ENCODE data around the gene FAM133A.

The FAM133A gene

DNA sequence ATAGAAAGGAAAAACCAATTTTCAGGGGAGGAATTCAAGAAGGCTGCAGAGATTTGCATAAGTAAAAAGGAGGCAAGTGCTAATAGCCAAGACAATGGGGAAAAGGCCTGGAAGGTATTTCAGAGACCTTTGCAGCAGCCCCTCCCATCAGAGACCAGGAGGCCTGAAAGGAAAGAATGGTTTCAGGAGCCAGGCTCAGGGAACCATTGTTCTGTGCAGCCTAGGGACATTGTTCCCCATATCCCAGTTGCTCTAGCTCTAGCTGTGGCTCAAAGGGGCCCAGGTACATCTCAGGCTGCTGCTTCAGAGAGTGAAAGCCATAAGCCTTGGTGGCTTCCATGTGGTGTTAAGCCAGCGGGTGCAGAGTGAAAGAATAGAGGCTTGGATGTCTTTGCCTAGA lies 24.6 kb upstream of the FAM133A start:
- no peak for TF ChIP-seq SNAI2 (CRISPR knock-in tag; IDR thresholded peaks at IDR 0.05)
- TF ChIP-seq ZNF8 (CRISPR knock-in tag; IDR thresholded peaks at IDR 0.05): no peak
- no peak for TF ChIP-seq ISL1 (CRISPR knock-in tag; IDR thresholded peaks at IDR 0.05)
- TF ChIP-seq, protein P1, sequence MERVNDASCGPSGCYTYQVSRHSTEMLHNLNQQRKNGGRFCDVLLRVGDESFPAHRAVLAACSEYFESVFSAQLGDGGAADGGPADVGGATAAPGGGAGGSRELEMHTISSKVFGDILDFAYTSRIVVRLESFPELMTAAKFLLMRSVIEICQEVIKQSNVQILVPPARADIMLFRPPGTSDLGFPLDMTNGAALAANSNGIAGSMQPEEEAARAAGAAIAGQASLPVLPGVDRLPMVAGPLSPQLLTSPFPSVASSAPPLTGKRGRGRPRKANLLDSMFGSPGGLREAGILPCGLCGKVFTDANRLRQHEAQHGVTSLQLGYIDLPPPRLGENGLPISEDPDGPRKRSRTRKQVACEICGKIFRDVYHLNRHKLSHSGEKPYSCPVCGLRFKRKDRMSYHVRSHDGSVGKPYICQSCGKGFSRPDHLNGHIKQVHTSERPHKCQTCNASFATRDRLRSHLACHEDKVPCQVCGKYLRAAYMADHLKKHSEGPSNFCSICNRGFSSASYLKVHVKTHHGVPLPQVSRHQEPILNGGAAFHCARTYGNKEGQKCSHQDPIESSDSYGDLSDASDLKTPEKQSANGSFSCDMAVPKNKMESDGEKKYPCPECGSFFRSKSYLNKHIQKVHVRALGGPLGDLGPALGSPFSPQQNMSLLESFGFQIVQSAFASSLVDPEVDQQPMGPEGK (CRISPR knock-in tag; IDR thresholded peaks at IDR 0.05; ENCODE audit: borderline replicate concordance): no peak
- TF ChIP-seq, protein P2, sequence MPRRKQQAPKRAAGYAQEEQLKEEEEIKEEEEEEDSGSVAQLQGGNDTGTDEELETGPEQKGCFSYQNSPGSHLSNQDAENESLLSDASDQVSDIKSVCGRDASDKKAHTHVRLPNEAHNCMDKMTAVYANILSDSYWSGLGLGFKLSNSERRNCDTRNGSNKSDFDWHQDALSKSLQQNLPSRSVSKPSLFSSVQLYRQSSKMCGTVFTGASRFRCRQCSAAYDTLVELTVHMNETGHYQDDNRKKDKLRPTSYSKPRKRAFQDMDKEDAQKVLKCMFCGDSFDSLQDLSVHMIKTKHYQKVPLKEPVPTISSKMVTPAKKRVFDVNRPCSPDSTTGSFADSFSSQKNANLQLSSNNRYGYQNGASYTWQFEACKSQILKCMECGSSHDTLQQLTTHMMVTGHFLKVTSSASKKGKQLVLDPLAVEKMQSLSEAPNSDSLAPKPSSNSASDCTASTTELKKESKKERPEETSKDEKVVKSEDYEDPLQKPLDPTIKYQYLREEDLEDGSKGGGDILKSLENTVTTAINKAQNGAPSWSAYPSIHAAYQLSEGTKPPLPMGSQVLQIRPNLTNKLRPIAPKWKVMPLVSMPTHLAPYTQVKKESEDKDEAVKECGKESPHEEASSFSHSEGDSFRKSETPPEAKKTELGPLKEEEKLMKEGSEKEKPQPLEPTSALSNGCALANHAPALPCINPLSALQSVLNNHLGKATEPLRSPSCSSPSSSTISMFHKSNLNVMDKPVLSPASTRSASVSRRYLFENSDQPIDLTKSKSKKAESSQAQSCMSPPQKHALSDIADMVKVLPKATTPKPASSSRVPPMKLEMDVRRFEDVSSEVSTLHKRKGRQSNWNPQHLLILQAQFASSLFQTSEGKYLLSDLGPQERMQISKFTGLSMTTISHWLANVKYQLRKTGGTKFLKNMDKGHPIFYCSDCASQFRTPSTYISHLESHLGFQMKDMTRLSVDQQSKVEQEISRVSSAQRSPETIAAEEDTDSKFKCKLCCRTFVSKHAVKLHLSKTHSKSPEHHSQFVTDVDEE (CRISPR knock-in tag; IDR thresholded peaks at IDR 0.05): no peak
- no peak for TF ChIP-seq GLIS3 (CRISPR knock-in tag; IDR thresholded peaks at IDR 0.05)
- no peak for TF ChIP-seq CSDC2 (CRISPR knock-in tag; IDR thresholded peaks at IDR 0.05)
- TF ChIP-seq RARB (CRISPR knock-in tag; IDR thresholded peaks at IDR 0.05): no peak
- TF ChIP-seq ZFP30 (CRISPR knock-in tag; IDR thresholded peaks at IDR 0.05): no peak
- no peak for TF ChIP-seq ZFP3 (CRISPR knock-in tag; IDR thresholded peaks at IDR 0.05)
- TF ChIP-seq PPARA (CRISPR knock-in tag; IDR thresholded peaks at IDR 0.05; ENCODE audit: borderline replicate concordance): no peak
- TF ChIP-seq TCF4 (CRISPR knock-in tag; IDR thresholded peaks at IDR 0.05; ENCODE audit: borderline replicate concordance): no peak
- TF ChIP-seq, protein P3, sequence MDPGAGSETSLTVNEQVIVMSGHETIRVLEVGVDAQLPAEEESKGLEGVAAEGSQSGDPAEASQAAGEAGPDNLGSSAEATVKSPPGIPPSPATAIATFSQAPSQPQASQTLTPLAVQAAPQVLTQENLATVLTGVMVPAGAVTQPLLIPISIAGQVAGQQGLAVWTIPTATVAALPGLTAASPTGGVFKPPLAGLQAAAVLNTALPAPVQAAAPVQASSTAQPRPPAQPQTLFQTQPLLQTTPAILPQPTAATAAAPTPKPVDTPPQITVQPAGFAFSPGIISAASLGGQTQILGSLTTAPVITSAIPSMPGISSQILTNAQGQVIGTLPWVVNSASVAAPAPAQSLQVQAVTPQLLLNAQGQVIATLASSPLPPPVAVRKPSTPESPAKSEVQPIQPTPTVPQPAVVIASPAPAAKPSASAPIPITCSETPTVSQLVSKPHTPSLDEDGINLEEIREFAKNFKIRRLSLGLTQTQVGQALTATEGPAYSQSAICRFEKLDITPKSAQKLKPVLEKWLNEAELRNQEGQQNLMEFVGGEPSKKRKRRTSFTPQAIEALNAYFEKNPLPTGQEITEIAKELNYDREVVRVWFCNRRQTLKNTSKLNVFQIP (CRISPR knock-in tag; IDR thresholded peaks at IDR 0.05; ENCODE audit: borderline replicate concordance, low read depth): no peak
- no peak for TF ChIP-seq ARNTL (CRISPR knock-in tag; IDR thresholded peaks at IDR 0.05; ENCODE audit: borderline replicate concordance, low read depth)
- TF ChIP-seq ZC3H10 (CRISPR knock-in tag; IDR thresholded peaks at IDR 0.05): no peak
- TF ChIP-seq OSR1 (CRISPR knock-in tag; IDR thresholded peaks at IDR 0.05): no peak
- TF ChIP-seq, protein P4, sequence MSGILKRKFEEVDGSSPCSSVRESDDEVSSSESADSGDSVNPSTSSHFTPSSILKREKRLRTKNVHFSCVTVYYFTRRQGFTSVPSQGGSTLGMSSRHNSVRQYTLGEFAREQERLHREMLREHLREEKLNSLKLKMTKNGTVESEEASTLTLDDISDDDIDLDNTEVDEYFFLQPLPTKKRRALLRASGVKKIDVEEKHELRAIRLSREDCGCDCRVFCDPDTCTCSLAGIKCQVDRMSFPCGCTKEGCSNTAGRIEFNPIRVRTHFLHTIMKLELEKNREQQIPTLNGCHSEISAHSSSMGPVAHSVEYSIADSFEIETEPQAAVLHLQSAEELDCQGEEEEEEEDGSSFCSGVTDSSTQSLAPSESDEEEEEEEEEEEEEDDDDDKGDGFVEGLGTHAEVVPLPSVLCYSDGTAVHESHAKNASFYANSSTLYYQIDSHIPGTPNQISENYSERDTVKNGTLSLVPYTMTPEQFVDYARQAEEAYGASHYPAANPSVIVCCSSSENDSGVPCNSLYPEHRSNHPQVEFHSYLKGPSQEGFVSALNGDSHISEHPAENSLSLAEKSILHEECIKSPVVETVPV (CRISPR knock-in tag; IDR thresholded peaks at IDR 0.05): no peak

DNA sequence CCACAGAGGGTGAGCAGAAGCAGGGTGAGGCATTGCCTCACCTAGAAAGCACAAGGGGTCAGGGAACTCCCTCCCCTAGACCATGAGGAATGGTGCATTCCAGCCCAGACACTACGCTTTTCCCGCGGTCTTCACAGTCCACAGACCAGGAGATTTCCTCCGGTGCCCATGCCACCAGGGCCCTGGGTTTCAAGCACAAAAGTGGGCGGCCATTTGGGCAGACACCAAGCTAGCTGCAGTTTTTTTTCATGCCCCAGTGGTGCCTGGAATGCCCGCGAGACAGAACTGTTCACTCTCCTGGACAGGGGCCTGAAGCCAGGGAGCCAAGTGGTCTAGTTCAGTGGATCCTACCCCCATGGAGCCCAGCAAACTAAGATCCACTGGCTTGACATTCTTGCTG lies 13.4 kb upstream of the FAM133A start:
- ATAC-seq: no peak
- TF ChIP-seq ZNF565 (CRISPR knock-in tag; conservative IDR thresholded peaks at IDR 0.05; ENCODE audit: low read depth) (no peak), PPARA (CRISPR knock-in tag; IDR thresholded peaks at IDR 0.05; ENCODE audit: borderline replicate concordance) (no peak), ZNF8 (CRISPR knock-in tag; IDR thresholded peaks at IDR 0.05) (no peak), ESRRG (CRISPR knock-in tag; IDR thresholded peaks at IDR 0.05) (no peak)
- TF ChIP-seq, protein P5, sequence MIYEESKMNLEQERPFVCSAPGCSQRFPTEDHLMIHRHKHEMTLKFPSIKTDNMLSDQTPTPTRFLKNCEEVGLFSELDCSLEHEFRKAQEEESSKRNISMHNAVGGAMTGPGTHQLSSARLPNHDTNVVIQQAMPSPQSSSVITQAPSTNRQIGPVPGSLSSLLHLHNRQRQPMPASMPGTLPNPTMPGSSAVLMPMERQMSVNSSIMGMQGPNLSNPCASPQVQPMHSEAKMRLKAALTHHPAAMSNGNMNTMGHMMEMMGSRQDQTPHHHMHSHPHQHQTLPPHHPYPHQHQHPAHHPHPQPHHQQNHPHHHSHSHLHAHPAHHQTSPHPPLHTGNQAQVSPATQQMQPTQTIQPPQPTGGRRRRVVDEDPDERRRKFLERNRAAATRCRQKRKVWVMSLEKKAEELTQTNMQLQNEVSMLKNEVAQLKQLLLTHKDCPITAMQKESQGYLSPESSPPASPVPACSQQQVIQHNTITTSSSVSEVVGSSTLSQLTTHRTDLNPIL (CRISPR knock-in tag; IDR thresholded peaks at IDR 0.05; ENCODE audit: low read depth): no peak

More for the DNA sequence above, 24.6 kb upstream of the FAM133A start:
- ATAC-seq: no peak

DNA sequence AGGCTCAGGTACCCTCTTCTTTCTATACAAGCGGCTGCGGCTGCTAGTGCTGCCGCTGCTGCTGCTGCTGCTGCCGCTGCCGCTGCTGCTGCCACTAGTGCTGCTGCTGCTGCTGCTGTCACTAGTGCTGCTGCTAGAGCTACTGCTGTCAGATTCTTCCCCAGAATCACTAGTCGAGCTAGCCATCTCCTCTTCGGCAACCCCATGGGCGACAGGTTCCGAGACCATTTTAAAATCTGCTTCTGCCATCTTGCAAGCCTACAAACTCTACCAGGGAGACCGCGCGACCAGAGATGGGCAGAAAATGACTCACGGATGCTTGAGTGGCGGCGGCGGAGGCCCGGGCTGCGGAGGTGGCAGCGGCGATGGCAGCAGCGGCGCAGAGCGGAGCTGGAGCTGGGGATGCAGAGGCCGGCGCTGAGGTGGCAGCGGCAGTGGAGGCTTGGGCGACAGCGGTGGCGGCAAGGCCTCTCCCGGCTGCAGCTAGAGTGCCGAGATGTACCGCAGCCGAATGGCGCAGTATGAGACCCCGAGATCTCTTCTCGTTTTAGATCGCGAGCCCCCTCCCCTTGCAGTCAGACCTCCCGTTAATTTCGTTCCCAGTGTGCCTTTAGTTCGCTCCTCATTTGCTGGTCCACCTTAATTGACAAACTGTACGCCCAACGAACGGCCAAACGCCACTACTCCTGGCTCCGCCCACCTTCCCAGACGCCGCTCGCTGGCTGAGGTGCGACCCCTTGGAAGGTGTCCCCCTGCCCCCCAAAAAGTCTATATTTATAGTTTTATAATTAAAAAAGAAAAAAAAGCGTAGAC lies 744 bp upstream of the FAM133A start, which contains the start of gene NAP1L3:
TSS of gene NAP1L3 (minus strand) at position 523 of the 813 bp plus-strand sequence. CDS start at position 249, 274 bp downstream.
- ATAC-seq: peak; percentile 96
- no peak for TF ChIP-seq ZNF565 (CRISPR knock-in tag; conservative IDR thresholded peaks at IDR 0.05; ENCODE audit: low read depth)
- no peak for TF ChIP-seq GLIS3 (CRISPR knock-in tag; IDR thresholded peaks at IDR 0.05)
- TF ChIP-seq, protein P2 (CRISPR knock-in tag; IDR thresholded peaks at IDR 0.05): no peak
- TF ChIP-seq, protein P4 (CRISPR knock-in tag; IDR thresholded peaks at IDR 0.05): no peak
- TF ChIP-seq ZFP3 (CRISPR knock-in tag; IDR thresholded peaks at IDR 0.05): no peak
- TF ChIP-seq, protein P1 (CRISPR knock-in tag; IDR thresholded peaks at IDR 0.05; ENCODE audit: borderline replicate concordance): no peak
- no peak for TF ChIP-seq SNAI2 (CRISPR knock-in tag; IDR thresholded peaks at IDR 0.05)
- TF ChIP-seq ARNTL (CRISPR knock-in tag; IDR thresholded peaks at IDR 0.05; ENCODE audit: borderline replicate concordance, low read depth): no peak
- TF ChIP-seq CSDC2 (CRISPR knock-in tag; IDR thresholded peaks at IDR 0.05): no peak
- no peak for TF ChIP-seq OSR1 (CRISPR knock-in tag; IDR thresholded peaks at IDR 0.05)
